ENCODE measurements around the gene CST2. TPM values are rescaled to one million over a fixed set of nuclear protein-coding genes. Genes with fewer than 3 reads are reported as not detected.
"Not testable (repeated sequence)": the region's sequence is repeated elsewhere in the genome, so short reads cannot be mapped to it uniquely, and the experiment has no call there.

CST2 gene
- total RNA-seq, 1 donor from 2014 or later = not detected

DNA sequence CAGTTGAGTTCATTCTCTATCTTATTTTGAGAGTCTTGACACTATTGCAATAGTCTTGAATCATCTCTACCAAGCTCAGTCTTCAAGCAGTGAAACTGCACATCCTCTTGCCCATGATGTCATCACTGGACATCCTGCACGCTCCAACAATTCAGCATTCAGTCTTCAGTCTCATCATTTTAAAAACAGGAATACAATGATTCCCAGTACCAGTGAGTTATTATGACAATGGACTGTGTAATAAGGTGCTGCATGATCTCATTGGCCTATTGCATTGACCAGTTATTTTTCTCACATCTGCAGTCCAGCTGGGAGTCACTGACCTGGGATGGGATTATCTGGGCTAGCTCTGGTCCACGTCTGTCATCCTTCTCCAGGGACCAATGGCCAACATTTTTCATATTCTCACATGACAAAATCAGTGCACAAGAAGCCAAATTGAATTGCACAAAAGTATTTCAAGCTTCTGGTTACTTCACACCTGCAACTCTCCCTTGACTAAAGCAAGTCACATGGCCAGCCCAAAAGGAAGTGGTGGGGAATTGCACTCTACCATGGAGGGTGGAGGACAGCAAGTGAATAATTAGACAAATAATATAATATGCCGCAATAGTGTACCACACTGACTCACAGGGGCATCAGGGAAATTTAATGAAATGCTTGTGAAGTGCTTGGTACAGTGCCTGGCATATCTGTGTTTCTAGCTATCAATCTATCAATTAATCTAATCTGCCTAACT is 6.4 kb upstream of the CST2 start:
- DNase-seq (ENCODE audit: low spot score) = no peak
- H3K4me1 Mint-ChIP-seq (ENCODE audit: unreplicated experiment) = peaks cover 14% of the 10 kb centered on the region
- no peaks in the 10 kb centered on the region for H3K36me3 Mint-ChIP-seq (ENCODE audit: low read depth, unreplicated experiment)
- no peaks in the 10 kb centered on the region for H3K9me3 Mint-ChIP-seq (ENCODE audit: unreplicated experiment)
- no peak overlapping the region for H3K27ac Mint-ChIP-seq (ENCODE audit: unreplicated experiment)
- no peak overlapping the region for H3K4me3 Mint-ChIP-seq (ENCODE audit: unreplicated experiment)
- TF ChIP-seq, protein P1, sequence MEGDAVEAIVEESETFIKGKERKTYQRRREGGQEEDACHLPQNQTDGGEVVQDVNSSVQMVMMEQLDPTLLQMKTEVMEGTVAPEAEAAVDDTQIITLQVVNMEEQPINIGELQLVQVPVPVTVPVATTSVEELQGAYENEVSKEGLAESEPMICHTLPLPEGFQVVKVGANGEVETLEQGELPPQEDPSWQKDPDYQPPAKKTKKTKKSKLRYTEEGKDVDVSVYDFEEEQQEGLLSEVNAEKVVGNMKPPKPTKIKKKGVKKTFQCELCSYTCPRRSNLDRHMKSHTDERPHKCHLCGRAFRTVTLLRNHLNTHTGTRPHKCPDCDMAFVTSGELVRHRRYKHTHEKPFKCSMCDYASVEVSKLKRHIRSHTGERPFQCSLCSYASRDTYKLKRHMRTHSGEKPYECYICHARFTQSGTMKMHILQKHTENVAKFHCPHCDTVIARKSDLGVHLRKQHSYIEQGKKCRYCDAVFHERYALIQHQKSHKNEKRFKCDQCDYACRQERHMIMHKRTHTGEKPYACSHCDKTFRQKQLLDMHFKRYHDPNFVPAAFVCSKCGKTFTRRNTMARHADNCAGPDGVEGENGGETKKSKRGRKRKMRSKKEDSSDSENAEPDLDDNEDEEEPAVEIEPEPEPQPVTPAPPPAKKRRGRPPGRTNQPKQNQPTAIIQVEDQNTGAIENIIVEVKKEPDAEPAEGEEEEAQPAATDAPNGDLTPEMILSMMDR (IDR thresholded peaks at IDR 0.05; ENCODE audit: unreplicated experiment) = no peak
- peaks cover 3% of the 10 kb centered on the region for H3K27me3 Mint-ChIP-seq (ENCODE audit: unreplicated experiment)

DNA sequence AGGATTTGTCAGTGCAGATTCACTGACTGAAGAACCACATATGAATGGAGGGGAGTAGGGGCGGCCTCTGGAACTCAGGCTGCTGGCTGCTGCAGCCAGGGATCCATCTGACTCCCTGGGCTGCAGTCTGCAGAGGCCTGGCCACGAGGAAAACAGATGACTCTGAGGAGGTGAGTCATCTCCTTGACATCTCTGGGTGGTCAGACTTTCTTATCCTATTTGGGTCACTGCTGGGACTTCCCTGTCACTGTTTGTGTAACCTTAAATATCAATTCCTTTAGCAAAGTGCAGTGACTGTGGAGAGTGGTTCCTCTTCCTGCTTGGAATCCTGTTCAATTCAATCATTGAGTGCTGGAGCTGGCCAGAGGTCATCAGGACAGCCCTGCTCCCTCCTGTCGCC is 5.4 kb upstream of the CST2 start:
- H3K4me1 Mint-ChIP-seq (ENCODE audit: unreplicated experiment) = peaks cover 14% of the 10 kb centered on the region
- not testable (repeated sequence) for H3K27me3 Mint-ChIP-seq (ENCODE audit: unreplicated experiment); H3K4me3 Mint-ChIP-seq (ENCODE audit: unreplicated experiment); H3K36me3 Mint-ChIP-seq (ENCODE audit: low read depth, unreplicated experiment); DNase-seq (ENCODE audit: low spot score); H3K9me3 Mint-ChIP-seq (ENCODE audit: unreplicated experiment); H3K27ac Mint-ChIP-seq (ENCODE audit: unreplicated experiment)

DNA sequence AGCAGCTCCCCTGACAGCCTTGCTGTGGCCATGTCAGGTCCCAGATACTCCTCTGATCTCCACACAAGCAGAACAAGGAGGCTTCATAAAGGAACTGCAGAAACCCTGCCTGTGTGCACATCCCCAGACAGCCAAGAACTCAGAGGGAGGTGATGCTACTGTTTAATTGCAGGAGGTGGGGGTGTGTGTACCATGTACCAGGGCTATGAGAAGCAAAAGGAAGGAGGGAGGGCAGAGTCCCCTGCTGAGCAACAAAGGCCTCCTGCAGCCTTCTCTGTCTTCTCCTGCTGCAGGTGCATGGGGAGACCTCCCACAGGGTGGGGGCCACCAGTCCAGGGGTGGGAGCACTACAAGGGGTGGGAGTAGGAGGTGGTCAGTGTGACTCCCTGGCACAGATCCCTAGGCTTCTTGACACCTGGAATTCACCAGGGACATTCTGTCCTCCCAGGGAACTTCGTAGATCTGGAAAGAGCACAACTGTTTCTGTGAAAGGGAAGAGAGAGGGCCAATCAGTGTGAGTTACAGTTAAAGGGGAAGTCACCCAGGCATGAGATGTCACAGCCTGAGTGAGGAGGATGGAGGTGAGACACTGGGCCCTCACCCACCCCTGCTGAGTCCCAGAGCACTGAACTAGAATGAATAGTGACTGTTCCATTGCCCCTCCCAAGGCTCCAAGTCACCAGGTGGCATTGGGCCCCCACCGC is 2.8 kb downstream of the CST2 start:
- TF ChIP-seq, protein P1 (IDR thresholded peaks at IDR 0.05; ENCODE audit: unreplicated experiment) = no peak
- Mint-ChIP-seq H3K4me1 (ENCODE audit: unreplicated experiment) (no peaks in the 10 kb centered on the region), H3K27me3 (ENCODE audit: unreplicated experiment) (peaks cover 8% of the 10 kb centered on the region), H3K9me3 (ENCODE audit: unreplicated experiment) (no peaks in the 10 kb centered on the region), H3K4me3 (ENCODE audit: unreplicated experiment) (no peak overlapping the region), H3K27ac (ENCODE audit: unreplicated experiment) (no peak overlapping the region), H3K36me3 (ENCODE audit: low read depth, unreplicated experiment) (no peaks in the 10 kb centered on the region)
- DNase-seq (ENCODE audit: low spot score) = no peak

DNA sequence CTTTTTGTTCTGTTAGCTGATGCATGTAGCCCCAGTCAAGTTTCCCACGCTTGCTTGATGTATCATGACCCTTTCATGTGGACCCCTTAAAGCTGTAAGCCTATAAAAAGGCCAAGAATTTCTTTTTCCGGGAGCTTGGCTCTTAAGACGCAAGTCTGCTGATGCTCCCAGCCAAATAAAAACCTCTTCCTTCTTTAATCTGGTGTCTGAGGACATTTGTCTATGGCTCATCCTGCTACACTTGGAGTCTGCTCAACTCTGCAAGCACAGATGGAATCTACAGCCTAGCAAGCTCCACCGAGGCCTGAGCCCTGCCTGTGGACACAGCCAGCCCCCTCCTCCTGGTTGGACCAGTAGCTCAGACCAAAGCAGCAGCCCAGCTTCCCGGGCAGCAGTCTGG is 3.4 kb downstream of the CST2 start:
- H3K36me3 Mint-ChIP-seq (ENCODE audit: low read depth, unreplicated experiment) = no peaks in the 10 kb centered on the region

DNA sequence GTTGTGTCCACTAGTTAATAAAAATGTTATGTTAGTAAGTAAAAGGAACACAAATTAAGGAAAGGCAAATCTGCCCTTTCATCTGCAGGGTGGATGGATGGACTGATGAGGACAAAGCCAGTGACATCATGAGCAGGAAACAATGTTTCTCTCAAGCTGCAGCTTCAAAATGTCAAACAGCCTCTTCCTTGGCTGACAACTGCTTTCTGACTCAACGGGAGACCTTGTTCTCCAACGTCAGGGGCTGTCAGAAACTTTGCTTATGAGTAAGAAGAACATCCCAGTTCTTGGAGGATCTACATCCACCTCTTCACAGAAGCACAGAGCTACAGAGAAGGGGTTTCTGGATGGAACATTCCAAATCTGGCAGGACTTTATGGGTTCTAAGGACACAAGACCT is 6.0 kb downstream of the CST2 start:
- H3K27me3 Mint-ChIP-seq (ENCODE audit: unreplicated experiment) = peaks cover 7% of the 10 kb centered on the region
- H3K27ac Mint-ChIP-seq (ENCODE audit: unreplicated experiment) = no peak overlapping the region
- H3K36me3 Mint-ChIP-seq (ENCODE audit: low read depth, unreplicated experiment) = no peaks in the 10 kb centered on the region
- no peak overlapping the region for H3K4me3 Mint-ChIP-seq (ENCODE audit: unreplicated experiment)
- no peaks in the 10 kb centered on the region for H3K4me1 Mint-ChIP-seq (ENCODE audit: unreplicated experiment)
- no peak for DNase-seq (ENCODE audit: low spot score)
- TF ChIP-seq, protein P1 (IDR thresholded peaks at IDR 0.05; ENCODE audit: unreplicated experiment) = no peak
- no peaks in the 10 kb centered on the region for H3K9me3 Mint-ChIP-seq (ENCODE audit: unreplicated experiment)

More for the DNA sequence above, 3.4 kb downstream of the CST2 start:
- DNase-seq (ENCODE audit: low spot score) = no peak
- Mint-ChIP-seq H3K4me1 (ENCODE audit: unreplicated experiment) (no peaks in the 10 kb centered on the region), H3K27ac (ENCODE audit: unreplicated experiment) (no peak overlapping the region), H3K9me3 (ENCODE audit: unreplicated experiment) (no peaks in the 10 kb centered on the region), H3K27me3 (ENCODE audit: unreplicated experiment) (peaks cover 8% of the 10 kb centered on the region), H3K4me3 (ENCODE audit: unreplicated experiment) (no peak overlapping the region)
- TF ChIP-seq, protein P1 (IDR thresholded peaks at IDR 0.05; ENCODE audit: unreplicated experiment) = no peak

DNA sequence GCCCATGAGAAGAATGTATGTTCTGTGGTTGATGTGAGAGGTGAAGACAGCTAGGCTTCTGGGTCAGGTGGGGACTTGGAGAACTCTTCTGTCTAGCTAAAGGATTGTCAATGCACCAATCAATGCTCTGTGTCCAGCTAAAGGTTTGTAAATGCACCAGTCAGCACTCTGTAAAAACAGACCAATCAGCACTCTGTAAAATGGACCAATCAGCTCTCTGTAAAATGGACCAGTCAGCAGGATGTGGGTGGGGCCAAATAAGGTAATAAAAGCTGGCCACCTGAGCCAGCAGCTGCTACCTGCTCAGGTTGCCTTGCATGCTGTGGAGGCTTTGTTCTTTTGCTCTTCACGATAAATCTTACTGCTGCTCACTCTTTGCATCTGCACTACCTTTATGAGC is 15.0 kb downstream of the CST2 start:
- H3K27me3 Mint-ChIP-seq (ENCODE audit: unreplicated experiment); H3K4me3 Mint-ChIP-seq (ENCODE audit: unreplicated experiment); H3K36me3 Mint-ChIP-seq (ENCODE audit: low read depth, unreplicated experiment); H3K9me3 Mint-ChIP-seq (ENCODE audit: unreplicated experiment); DNase-seq (ENCODE audit: low spot score); H3K4me1 Mint-ChIP-seq (ENCODE audit: unreplicated experiment); H3K27ac Mint-ChIP-seq (ENCODE audit: unreplicated experiment): not testable (repeated sequence)

DNA sequence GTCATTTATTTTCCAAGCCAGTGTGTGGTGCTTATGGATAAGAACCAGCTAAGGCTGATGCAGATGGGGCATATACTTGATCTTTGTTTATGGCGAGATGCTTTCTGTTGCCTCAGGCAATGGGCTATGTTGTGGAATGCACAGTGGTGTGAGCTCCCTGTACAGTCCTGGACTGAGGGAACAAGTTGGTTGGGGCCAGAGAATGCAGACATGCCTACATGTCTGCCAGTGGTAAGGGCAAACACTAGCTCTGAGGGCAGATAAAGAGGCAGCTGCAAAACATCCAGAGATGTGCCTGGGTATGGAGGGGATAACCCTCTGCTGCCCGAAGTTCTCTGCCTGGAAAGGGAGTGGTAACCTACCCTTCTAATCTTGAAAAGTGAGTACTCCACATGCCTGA is 16.2 kb downstream of the CST2 start:
- not testable (repeated sequence) for H3K27ac Mint-ChIP-seq (ENCODE audit: unreplicated experiment); DNase-seq (ENCODE audit: low spot score); H3K36me3 Mint-ChIP-seq (ENCODE audit: low read depth, unreplicated experiment); H3K27me3 Mint-ChIP-seq (ENCODE audit: unreplicated experiment); H3K4me1 Mint-ChIP-seq (ENCODE audit: unreplicated experiment); H3K4me3 Mint-ChIP-seq (ENCODE audit: unreplicated experiment); H3K9me3 Mint-ChIP-seq (ENCODE audit: unreplicated experiment)

Measured in endothelial cell (in vitro differentiated cells).